ENCODE results near the gene STK17A. TPM values are rescaled to one million over a fixed set of nuclear protein-coding genes. Genes with fewer than 3 reads are reported as not detected.

The STK17A gene
- total and polyA plus RNA-seq, 3 experiments from 2014 or later = 45.5 to 270 (median 45.8) TPM

DNA sequence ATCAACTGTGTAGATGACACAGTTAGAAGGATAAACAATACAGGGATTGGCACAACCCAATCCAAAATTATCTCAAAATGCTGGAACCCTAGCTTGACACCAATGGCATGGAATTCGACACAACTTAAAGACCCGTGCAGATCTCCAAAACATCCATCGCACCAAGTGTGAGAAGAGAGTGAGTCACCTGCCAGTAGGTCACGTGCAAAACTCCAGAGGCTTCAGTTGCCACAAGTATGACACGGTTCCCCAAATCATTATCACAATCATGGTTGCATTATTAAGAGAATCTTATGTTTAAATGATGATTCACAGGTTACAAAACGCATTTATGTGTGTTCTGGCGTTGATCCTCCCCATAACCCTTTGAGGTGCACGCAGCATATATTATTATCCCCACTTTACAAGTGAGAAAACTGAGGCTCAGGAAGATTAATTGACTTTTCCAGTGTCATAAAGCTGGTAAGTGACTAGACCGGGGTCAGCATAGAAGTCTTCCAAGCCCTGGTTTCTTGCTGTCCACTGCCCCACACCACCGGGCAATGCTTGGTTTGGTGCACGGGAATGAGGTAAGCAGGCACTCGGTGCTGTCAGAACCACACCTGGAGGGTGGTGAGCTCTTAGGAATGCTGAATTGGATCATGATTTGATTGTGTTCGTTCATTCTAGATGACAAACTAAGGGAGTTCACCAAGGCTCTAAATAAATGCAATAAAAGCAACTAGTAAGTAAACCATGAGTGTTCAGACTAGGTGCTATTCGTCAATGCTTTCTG, 23.6 kb upstream of the STK17A start:
- Histone ChIP-seq H3K27me3 (ENCODE audit: insufficient read depth, low read length, poor library complexity, severe bottlenecking) (no peaks in the 10 kb centered on the region), H3K4me1 (ENCODE audit: insufficient read depth, low read length) (peaks cover 4% of the 10 kb centered on the region), H3K9me3 (ENCODE audit: low read length) (no peaks in the 10 kb centered on the region), H3K27ac (ENCODE audit: low read depth, low read length) (no peak overlapping the region), H3K4me3 (ENCODE audit: low read length) (no peak overlapping the region), H3K36me3 (ENCODE audit: insufficient read depth, low read length) (no peaks in the 10 kb centered on the region)
- Mint-ChIP-seq H3K27ac (no peak overlapping the region), H3K27me3 (peaks cover 19 to 46% of the 10 kb centered on the region in 2 donors), H3K36me3 (peaks cover 0 to 6% (median 0%) of the 10 kb centered on the region in 3 donors), H3K4me1 (peaks cover 5 to 7% (median 6%) of the 10 kb centered on the region in 3 donors), H3K4me3 (no peak overlapping the region), H3K9me3 (no peaks in the 10 kb centered on the region)
- CTCF ChIA-PET = no interaction called here
- POLR2A ChIA-PET = no interaction called here
- no peak for DNase-seq

GRCh38 chr7:43559946-43560335, 23.0 kb upstream of the STK17A start:
- no peaks in the 10 kb centered on the region for H3K9me3 Mint-ChIP-seq
- H3K27ac Mint-ChIP-seq = no peak overlapping the region

GRCh38 chr7:43560742-43561330, 22.1 kb upstream of the STK17A start:
- Histone ChIP-seq H3K27ac (ENCODE audit: low read depth, low read length) (no peak overlapping the region), H3K27me3 (ENCODE audit: insufficient read depth, low read length, poor library complexity, severe bottlenecking) (no peaks in the 10 kb centered on the region), H3K4me1 (ENCODE audit: insufficient read depth, low read length) (no peaks in the 10 kb centered on the region), H3K36me3 (ENCODE audit: insufficient read depth, low read length) (no peaks in the 10 kb centered on the region), H3K9me3 (ENCODE audit: low read length) (no peaks in the 10 kb centered on the region), H3K4me3 (ENCODE audit: low read length) (no peak overlapping the region)
- Mint-ChIP-seq H3K9me3 (no peaks in the 10 kb centered on the region), H3K27me3 (peaks cover 16 to 40% of the 10 kb centered on the region in 2 donors), H3K27ac (no peak overlapping the region), H3K4me1 (no peaks in the 10 kb centered on the region), H3K4me3 (no peak overlapping the region), H3K36me3 (peaks cover 0 to 6% (median 0%) of the 10 kb centered on the region in 3 donors)
- CTCF ChIA-PET = no interaction called here
- no peak for DNase-seq
- POLR2A ChIA-PET = no interaction called here

More at GRCh38 chr7:43559946-43560335, 23.0 kb upstream of the STK17A start:
- H3K4me3 Mint-ChIP-seq = no peak overlapping the region
- Histone ChIP-seq H3K9me3 (ENCODE audit: low read length) (no peaks in the 10 kb centered on the region), H3K27me3 (ENCODE audit: insufficient read depth, low read length, poor library complexity, severe bottlenecking) (no peaks in the 10 kb centered on the region), H3K4me3 (ENCODE audit: low read length) (no peak overlapping the region), H3K4me1 (ENCODE audit: insufficient read depth, low read length) (no peaks in the 10 kb centered on the region), H3K36me3 (ENCODE audit: insufficient read depth, low read length) (no peaks in the 10 kb centered on the region), H3K27ac (ENCODE audit: low read depth, low read length) (no peak overlapping the region)
- ChIA-PET CTCF (no interaction called here), POLR2A (no interaction called here)
- peaks cover 16 to 45% of the 10 kb centered on the region in 2 donors for H3K27me3 Mint-ChIP-seq
- no peak for DNase-seq
- H3K36me3 Mint-ChIP-seq = peaks cover 0 to 6% (median 0%) of the 10 kb centered on the region in 3 donors
- peaks cover under 1 to 2% (median 1%) of the 10 kb centered on the region in 3 donors for H3K4me1 Mint-ChIP-seq

GRCh38 chr7:43562383-43562782, 20.5 kb upstream of the STK17A start:
- CTCF ChIA-PET = interaction anchor here (1.9 kb wide), 1 partner anchor 20 kb away, joined by 6 read pairs; the partner anchor contains the start of gene STK17A
- H3K27ac Mint-ChIP-seq = no peak overlapping the region
- POLR2A ChIA-PET = no interaction called here
- H3K4me3 ChIP-seq (ENCODE audit: low read length) = no peak overlapping the region
- H3K4me1 ChIP-seq (ENCODE audit: insufficient read depth, low read length) = no peaks in the 10 kb centered on the region
- peaks cover 14 to 36% of the 10 kb centered on the region in 2 donors for H3K27me3 Mint-ChIP-seq
- no peaks in the 10 kb centered on the region for H3K27me3 ChIP-seq (ENCODE audit: insufficient read depth, low read length, poor library complexity, severe bottlenecking)
- DNase-seq = no peak
- H3K4me1 Mint-ChIP-seq = no peaks in the 10 kb centered on the region
- H3K9me3 Mint-ChIP-seq = no peaks in the 10 kb centered on the region
- no peak overlapping the region for H3K4me3 Mint-ChIP-seq
- no peaks in the 10 kb centered on the region for H3K36me3 ChIP-seq (ENCODE audit: insufficient read depth, low read length)
- peaks cover 0 to 6% (median 0%) of the 10 kb centered on the region in 3 donors for H3K36me3 Mint-ChIP-seq
- no peak overlapping the region for H3K27ac ChIP-seq (ENCODE audit: low read depth, low read length)
- H3K9me3 ChIP-seq (ENCODE audit: low read length) = no peaks in the 10 kb centered on the region

DNA sequence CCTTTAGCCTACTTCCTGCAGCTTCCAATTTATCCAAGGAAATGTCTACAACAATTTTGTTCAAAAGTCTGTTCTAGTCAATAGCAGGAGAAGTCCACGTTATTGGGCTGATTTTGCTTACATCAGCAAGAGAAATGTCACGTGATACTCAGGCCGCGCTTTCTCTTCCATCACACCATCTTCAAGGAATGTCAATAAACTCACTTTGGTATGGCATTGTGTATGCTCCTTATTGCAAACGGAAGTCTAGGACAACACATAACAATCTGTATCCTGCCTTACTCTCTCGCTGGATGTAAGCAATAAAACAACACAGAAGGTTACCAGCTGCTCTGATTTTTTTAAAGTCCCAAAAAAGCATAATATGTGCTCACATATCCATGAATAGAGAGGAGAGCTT, 17.1 kb upstream of the STK17A start:
- ChIA-PET POLR2A (no interaction called here), CTCF (interaction anchor here (0.6 to 0.8 kb wide), 2 partner anchors 17 to 937 kb away, joined by 3 read pairs; partner anchors contain the start of gene STK17A)
- peaks cover 0 to 6% (median 2%) of the 10 kb centered on the region in 3 donors for H3K36me3 Mint-ChIP-seq
- no peak overlapping the region for H3K4me3 ChIP-seq (ENCODE audit: low read length)
- H3K27me3 ChIP-seq (ENCODE audit: insufficient read depth, low read length, poor library complexity, severe bottlenecking) = no peaks in the 10 kb centered on the region
- H3K9me3 ChIP-seq (ENCODE audit: low read length) = no peaks in the 10 kb centered on the region
- H3K4me1 Mint-ChIP-seq = no peaks in the 10 kb centered on the region
- no peaks in the 10 kb centered on the region for H3K36me3 ChIP-seq (ENCODE audit: insufficient read depth, low read length)
- no peak overlapping the region for H3K4me3 Mint-ChIP-seq
- H3K27ac Mint-ChIP-seq = no peak overlapping the region
- no peaks in the 10 kb centered on the region for H3K9me3 Mint-ChIP-seq
- peaks cover 13 to 32% of the 10 kb centered on the region in 2 donors for H3K27me3 Mint-ChIP-seq
- no peak for DNase-seq
- H3K4me1 ChIP-seq (ENCODE audit: insufficient read depth, low read length) = no peaks in the 10 kb centered on the region
- H3K27ac ChIP-seq (ENCODE audit: low read depth, low read length) = no peak overlapping the region

DNA sequence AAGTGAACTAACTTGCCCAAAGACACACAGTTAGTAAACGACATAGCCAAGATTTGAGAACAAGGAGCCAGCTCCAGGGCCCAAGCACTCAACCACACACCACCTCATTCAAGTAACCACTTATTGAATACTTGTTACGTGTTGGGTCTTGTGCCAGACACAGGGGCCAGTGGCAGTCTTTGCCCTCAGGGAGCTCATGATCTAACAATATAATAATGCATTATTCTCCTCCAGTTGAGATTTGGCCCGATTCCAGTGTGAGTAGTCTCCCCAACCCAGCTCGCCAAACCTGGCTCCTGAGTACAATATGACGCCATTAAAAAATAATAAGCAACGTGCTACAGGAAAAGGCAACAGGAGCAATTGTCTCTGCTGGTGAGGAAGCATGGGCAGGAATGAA, 14.4 kb upstream of the STK17A start:
- Histone ChIP-seq H3K27ac (ENCODE audit: low read depth, low read length) (no peak overlapping the region), H3K27me3 (ENCODE audit: insufficient read depth, low read length, poor library complexity, severe bottlenecking) (no peaks in the 10 kb centered on the region), H3K4me1 (ENCODE audit: insufficient read depth, low read length) (no peaks in the 10 kb centered on the region), H3K9me3 (ENCODE audit: low read length) (no peaks in the 10 kb centered on the region), H3K36me3 (ENCODE audit: insufficient read depth, low read length) (no peaks in the 10 kb centered on the region), H3K4me3 (ENCODE audit: low read length) (no peak overlapping the region)
- H3K4me1 Mint-ChIP-seq = peaks cover 0 to 5% (median 5%) of the 10 kb centered on the region in 3 donors
- H3K27me3 Mint-ChIP-seq = peaks cover 4 to 8% of the 10 kb centered on the region in 2 donors
- H3K4me3 Mint-ChIP-seq = no peak overlapping the region
- peaks cover 0 to 2% (median 0%) of the 10 kb centered on the region in 3 donors for H3K36me3 Mint-ChIP-seq
- POLR2A ChIA-PET = interaction anchor here (0.5 kb wide), 1 partner anchor 225 kb away, joined by 3 read pairs; no protein-coding TSS in a partner anchor
- H3K9me3 Mint-ChIP-seq = no peaks in the 10 kb centered on the region
- CTCF ChIA-PET = interaction anchor here (3.4 kb wide), 1 partner anchor 14 kb away, joined by 18 read pairs; the partner anchor contains the start of gene STK17A
- H3K27ac Mint-ChIP-seq = no peak overlapping the region
- DNase-seq = no peak

DNA sequence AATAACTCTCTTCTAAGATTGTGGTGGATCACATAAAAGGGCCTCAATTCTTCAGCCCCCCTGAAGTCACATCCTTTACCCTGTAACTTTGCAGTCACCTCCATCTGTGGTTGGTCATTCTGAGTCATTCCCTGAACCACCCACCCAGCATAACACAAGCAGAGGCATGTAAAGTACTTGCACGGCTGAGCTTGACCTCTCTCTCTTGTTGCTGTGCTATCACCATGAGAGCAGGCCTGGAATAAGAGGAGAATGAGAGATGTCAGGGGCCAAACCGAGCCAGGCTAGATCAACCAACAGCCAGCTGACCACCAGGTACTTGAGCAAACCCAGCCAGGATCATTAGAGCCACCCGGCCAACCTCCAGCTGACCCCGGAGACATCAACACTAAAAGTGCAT, 13.5 kb upstream of the STK17A start:
- CTCF ChIA-PET = interaction anchor here (3.4 kb wide), 1 partner anchor 13 kb away, joined by 18 read pairs; the partner anchor contains the start of gene STK17A
- H3K27me3 ChIP-seq (ENCODE audit: insufficient read depth, low read length, poor library complexity, severe bottlenecking) = no peaks in the 10 kb centered on the region
- Mint-ChIP-seq H3K36me3 (peaks cover 0 to 2% (median 0%) of the 10 kb centered on the region in 3 donors), H3K4me1 (peaks cover 0 to 5% (median 5%) of the 10 kb centered on the region in 3 donors), H3K4me3 (no peak overlapping the region), H3K9me3 (no peaks in the 10 kb centered on the region), H3K27me3 (peaks cover 3 to 6% of the 10 kb centered on the region in 2 donors), H3K27ac (no peak overlapping the region)
- no peak overlapping the region for H3K27ac ChIP-seq (ENCODE audit: low read depth, low read length)
- H3K4me3 ChIP-seq (ENCODE audit: low read length) = no peak overlapping the region
- POLR2A ChIA-PET = no interaction called here
- no peaks in the 10 kb centered on the region for H3K4me1 ChIP-seq (ENCODE audit: insufficient read depth, low read length)
- DNase-seq = no peak
- no peaks in the 10 kb centered on the region for H3K9me3 ChIP-seq (ENCODE audit: low read length)
- H3K36me3 ChIP-seq (ENCODE audit: insufficient read depth, low read length) = no peaks in the 10 kb centered on the region
